ENCODE measurements around the gene FAM228A. TPM values are rescaled to one million over a fixed set of nuclear protein-coding genes. Genes with fewer than 3 reads are reported as not detected.

The FAM228A gene
- total RNA-seq, 1 donor = 1.4 TPM

DNA sequence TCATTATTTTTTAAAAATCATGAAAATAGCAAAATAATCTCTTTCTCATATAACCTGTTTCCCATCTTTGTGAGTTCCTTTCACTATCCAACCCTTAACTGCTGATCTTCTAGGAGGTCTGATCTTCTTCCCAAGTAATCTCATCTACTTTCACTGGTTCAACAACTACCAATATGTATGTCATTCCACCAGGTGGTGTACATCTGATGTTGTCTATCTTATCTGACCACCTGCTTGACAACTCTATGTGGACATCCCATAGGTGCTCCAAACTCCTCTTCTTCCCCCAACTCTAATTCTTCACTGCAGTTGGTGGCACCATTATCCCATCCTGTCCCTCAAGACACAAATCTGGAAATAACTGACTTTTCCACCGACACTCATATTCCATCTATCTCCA lies 62.5 kb downstream of the FAM228A start:
- TF ChIP-seq, protein P1, sequence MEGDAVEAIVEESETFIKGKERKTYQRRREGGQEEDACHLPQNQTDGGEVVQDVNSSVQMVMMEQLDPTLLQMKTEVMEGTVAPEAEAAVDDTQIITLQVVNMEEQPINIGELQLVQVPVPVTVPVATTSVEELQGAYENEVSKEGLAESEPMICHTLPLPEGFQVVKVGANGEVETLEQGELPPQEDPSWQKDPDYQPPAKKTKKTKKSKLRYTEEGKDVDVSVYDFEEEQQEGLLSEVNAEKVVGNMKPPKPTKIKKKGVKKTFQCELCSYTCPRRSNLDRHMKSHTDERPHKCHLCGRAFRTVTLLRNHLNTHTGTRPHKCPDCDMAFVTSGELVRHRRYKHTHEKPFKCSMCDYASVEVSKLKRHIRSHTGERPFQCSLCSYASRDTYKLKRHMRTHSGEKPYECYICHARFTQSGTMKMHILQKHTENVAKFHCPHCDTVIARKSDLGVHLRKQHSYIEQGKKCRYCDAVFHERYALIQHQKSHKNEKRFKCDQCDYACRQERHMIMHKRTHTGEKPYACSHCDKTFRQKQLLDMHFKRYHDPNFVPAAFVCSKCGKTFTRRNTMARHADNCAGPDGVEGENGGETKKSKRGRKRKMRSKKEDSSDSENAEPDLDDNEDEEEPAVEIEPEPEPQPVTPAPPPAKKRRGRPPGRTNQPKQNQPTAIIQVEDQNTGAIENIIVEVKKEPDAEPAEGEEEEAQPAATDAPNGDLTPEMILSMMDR (IDR thresholded peaks at IDR 0.05; ENCODE audit: extremely low read depth, low read depth, low read length) = no peak
- no peaks in the 10 kb centered on the region for H3K4me1 ChIP-seq (ENCODE audit: insufficient read depth, low read length)
- H3K27ac ChIP-seq (ENCODE audit: low read depth, low read length) = no peak overlapping the region
- H3K36me3 ChIP-seq (ENCODE audit: insufficient read depth, low read length) = no peaks in the 10 kb centered on the region
- no peaks in the 10 kb centered on the region for H3K9me3 ChIP-seq (ENCODE audit: low read depth, low read length)
- H3K27me3 ChIP-seq (ENCODE audit: insufficient read depth, low read length) = no peaks in the 10 kb centered on the region
- no peak overlapping the region for H3K4me2 ChIP-seq (ENCODE audit: insufficient read depth, low read length)
- H3K79me2 ChIP-seq (ENCODE audit: insufficient read depth, low read length) = no peaks in the 10 kb centered on the region
- no peak for DNase-seq (ENCODE audit: insufficient read length, low spot score, missing footprints)
- no peaks in the 10 kb centered on the region for H4K20me1 ChIP-seq (ENCODE audit: insufficient read depth, low read length)
- H2AFZ ChIP-seq (ENCODE audit: low read length) = no peak overlapping the region
- no peak overlapping the region for H3K4me3 ChIP-seq (ENCODE audit: insufficient read depth, low read length)

DNA sequence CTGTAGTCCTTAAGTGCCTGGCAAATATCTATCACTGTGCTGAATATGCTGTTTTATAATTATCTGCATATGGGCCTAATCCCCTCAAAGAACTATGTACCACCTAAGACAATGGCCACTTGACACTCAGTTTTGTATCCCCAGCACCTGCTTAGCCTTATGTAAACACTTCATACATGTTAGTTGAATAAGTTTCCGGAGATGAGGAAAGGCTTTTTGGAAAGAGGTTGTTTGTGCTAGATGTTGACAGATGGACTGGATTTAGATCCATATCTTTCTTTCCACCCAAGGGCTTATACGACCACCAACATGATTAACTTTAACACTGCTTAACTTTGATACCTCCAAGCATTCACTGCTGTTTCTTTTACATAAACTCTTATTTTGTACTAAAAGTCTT lies 63.3 kb downstream of the FAM228A start:
- H3K79me2 ChIP-seq (ENCODE audit: insufficient read depth, low read length) = no peaks in the 10 kb centered on the region
- no peak overlapping the region for H3K4me2 ChIP-seq (ENCODE audit: insufficient read depth, low read length)
- no peaks in the 10 kb centered on the region for H3K4me1 ChIP-seq (ENCODE audit: insufficient read depth, low read length)
- H3K4me3 ChIP-seq (ENCODE audit: insufficient read depth, low read length) = no peak overlapping the region
- H3K27ac ChIP-seq (ENCODE audit: low read depth, low read length) = no peak overlapping the region
- H3K36me3 ChIP-seq (ENCODE audit: insufficient read depth, low read length) = no peaks in the 10 kb centered on the region
- H4K20me1 ChIP-seq (ENCODE audit: insufficient read depth, low read length) = no peaks in the 10 kb centered on the region
- no peaks in the 10 kb centered on the region for H3K9me3 ChIP-seq (ENCODE audit: low read depth, low read length)
- TF ChIP-seq, protein P1 (IDR thresholded peaks at IDR 0.05; ENCODE audit: extremely low read depth, low read depth, low read length) = no peak
- no peak for DNase-seq (ENCODE audit: insufficient read length, low spot score, missing footprints)
- no peak overlapping the region for H2AFZ ChIP-seq (ENCODE audit: low read length)
- H3K27me3 ChIP-seq (ENCODE audit: insufficient read depth, low read length) = no peaks in the 10 kb centered on the region

DNA sequence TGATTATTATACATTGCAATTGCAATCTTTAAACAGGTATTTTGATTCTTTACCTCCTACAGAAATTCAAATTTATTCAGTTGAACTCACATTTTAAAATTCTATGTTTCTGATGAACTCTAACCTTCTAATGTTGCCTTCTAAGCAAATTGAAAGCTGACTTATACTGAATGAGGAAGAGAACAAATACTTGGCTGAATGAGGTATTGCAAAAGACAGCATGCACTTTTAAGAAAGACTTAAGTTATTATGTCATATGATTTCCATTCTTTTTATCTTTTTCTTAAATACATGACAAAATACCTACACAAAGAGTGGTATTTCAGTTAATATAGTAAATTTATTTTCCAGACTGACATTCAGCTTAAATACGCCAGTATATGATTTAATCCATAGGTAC lies 64.7 kb downstream of the FAM228A start:
- no peaks in the 10 kb centered on the region for H3K36me3 ChIP-seq (ENCODE audit: insufficient read depth, low read length)
- H3K4me3 ChIP-seq (ENCODE audit: insufficient read depth, low read length) = no peak overlapping the region
- no peaks in the 10 kb centered on the region for H3K9me3 ChIP-seq (ENCODE audit: low read depth, low read length)
- no peak overlapping the region for H2AFZ ChIP-seq (ENCODE audit: low read length)
- no peaks in the 10 kb centered on the region for H3K4me1 ChIP-seq (ENCODE audit: insufficient read depth, low read length)
- no peaks in the 10 kb centered on the region for H3K79me2 ChIP-seq (ENCODE audit: insufficient read depth, low read length)
- no peak for DNase-seq (ENCODE audit: insufficient read length, low spot score, missing footprints)
- TF ChIP-seq, protein P1 (IDR thresholded peaks at IDR 0.05; ENCODE audit: extremely low read depth, low read depth, low read length) = no peak
- no peaks in the 10 kb centered on the region for H4K20me1 ChIP-seq (ENCODE audit: insufficient read depth, low read length)
- H3K27ac ChIP-seq (ENCODE audit: low read depth, low read length) = no peak overlapping the region
- H3K27me3 ChIP-seq (ENCODE audit: insufficient read depth, low read length) = no peaks in the 10 kb centered on the region
- H3K4me2 ChIP-seq (ENCODE audit: insufficient read depth, low read length) = no peak overlapping the region

Other genes starting within 250 kb of the FAM228A start
- gene ATAD2B, start 247.9 kb upstream of the FAM228A start, total RNA-seq = 17.4 and 18.0 TPM in 2 replicates
- 10.9 and 13.8 TPM in 2 replicates for gene UBXN2A, start 234.6 kb upstream of the FAM228A start, total RNA-seq
- gene MFSD2B, start 165.0 kb upstream of the FAM228A start, total RNA-seq = 0.36 TPM in 1 of 2 replicates, not detected in the other
- gene WDCP, start 127.7 kb upstream of the FAM228A start, total RNA-seq = 8.3 and 9.1 TPM in 2 replicates
- 2.7 and 3.3 TPM in 2 replicates for gene FKBP1B, start 125.3 kb upstream of the FAM228A start, total RNA-seq
- gene SF3B6, start 98.7 kb upstream of the FAM228A start, total RNA-seq = 96.6 and 109 TPM in 2 replicates
- 59.4 and 79.3 TPM in 2 replicates for gene TP53I3, start 90.2 kb upstream of the FAM228A start, total RNA-seq
- 0.88 TPM in 1 of 2 replicates, not detected in the other for gene PFN4, start 51.7 kb upstream of the FAM228A start, total RNA-seq
- gene FAM228B, start 51.6 kb upstream of the FAM228A start, total RNA-seq = 11.6 and 13.8 TPM in 2 replicates
- gene ITSN2, start 185.5 kb downstream of the FAM228A start, total RNA-seq = 32.7 and 33.7 TPM in 2 replicates

All from osteoblast (primary cell).